HG03039 (cell line): ENCODE data around the gene COG3.

Experiments used
- ATAC-seq: cut with Tn5 transposase; IDR thresholded peaks from one replicate; pipeline ENCODE4 v1.9.1; 2021; ENCODE audit warnings: mild to moderate bottlenecking, moderate library complexity; ENCODE audit not compliant: unreplicated experiment

Gene COG3

GRCh38 chr13:45541806-45542205 lies 77.1 kb downstream of the COG3 start:
- ATAC-seq, result no peak

- ATAC-seq, result no peak
Measured at GRCh38 chr13:45542391-45542790, 77.7 kb downstream of the COG3 start.

GRCh38 chr13:45542878-45543277 lies 78.1 kb downstream of the COG3 start:
- no peak for ATAC-seq

DNA sequence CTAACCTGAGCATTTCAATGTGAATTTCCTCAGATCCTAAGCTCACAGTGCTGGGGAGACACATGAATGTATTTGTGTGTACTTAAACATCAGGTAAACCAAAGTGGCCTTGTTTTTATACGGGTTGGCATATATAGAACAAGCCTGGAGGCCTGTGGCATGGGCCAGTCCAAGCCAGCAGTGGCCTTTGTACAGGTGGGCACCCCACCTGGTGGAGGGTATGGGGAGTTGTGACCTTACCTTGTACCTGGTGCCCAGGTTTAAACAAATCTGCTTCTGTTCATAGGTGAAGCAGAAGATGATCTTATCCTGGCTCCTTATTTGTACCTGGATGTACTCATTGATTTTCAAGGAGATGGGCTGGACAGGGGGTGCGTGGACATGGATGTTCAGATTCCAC lies 79.8 kb downstream of the COG3 start:
- no peak for ATAC-seq

- no peak for ATAC-seq
Measured at GRCh38 chr13:45545686-45546409, 81.1 kb downstream of the COG3 start.

DNA sequence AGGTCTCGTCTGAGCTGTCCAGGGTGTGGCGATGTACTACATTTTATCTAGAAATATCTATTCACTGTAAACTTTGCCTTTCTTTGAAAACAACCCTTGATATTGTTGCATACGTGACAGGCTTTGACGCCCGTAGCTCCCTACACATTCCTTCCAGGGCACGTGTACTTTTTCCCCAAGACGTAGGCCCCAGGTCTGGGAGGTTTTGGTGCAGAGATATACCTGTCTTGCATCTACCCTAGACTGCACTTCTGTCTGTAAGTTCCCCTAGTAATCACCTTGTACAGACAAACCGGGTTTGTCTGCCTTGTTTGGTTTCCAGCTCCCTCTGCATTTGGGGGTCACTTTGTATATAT lies 81.6 kb downstream of the COG3 start:
- ATAC-seq, result no peak

DNA sequence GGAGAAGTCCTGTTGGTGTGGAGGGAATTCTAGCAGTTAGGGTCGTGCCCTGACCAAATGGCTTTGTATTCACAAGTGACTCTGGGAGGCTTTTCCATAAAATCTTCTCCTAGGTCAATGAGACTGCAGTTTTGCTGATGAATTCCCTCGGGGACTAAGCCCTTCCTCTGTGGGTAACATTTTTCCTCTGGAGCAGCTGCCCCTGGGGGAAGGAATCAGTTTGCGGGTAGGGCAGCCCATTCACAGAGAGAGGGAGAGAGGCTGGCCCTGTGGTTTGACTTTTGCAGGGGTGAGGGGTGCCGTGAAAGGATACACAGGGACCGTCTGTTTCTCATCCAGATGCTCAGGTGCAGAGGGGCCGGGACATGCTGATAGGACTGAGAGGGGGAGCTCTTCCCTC lies 83.5 kb downstream of the COG3 start:
- no peak for ATAC-seq

GRCh38 chr13:45554604-45555109 lies 89.9 kb downstream of the COG3 start:
- no peak for ATAC-seq

DNA sequence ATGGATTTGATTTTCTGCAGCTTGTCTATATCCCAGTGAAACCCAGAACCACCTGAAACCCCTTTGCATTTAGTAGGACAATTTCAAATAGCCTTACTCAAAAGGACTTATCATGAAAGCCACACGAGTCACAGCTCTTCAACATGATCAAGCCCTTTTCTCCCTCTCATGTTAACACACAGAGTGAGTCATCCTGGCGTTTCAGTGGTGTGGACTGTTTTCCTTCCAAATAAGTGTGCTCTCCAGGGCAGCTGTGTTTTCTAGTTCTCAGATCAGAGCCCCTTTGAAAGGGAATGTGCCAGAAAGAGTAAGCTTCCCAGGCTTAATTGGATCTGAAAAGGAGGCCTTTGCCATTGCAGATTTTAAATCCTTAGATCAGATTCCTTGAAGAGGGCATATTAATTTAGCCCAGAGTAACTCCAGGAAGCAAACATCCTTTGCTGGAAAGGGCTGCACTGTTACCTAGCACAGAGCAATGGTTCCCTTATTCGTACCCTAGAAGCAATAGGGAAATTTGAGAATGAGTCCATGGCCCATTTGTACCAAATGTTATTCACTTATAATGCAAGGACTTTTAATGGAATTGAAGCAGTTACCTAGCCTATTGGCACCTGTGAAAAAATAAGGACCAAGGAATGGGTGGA lies 99.5 kb downstream of the COG3 start:
- no peak for ATAC-seq

DNA sequence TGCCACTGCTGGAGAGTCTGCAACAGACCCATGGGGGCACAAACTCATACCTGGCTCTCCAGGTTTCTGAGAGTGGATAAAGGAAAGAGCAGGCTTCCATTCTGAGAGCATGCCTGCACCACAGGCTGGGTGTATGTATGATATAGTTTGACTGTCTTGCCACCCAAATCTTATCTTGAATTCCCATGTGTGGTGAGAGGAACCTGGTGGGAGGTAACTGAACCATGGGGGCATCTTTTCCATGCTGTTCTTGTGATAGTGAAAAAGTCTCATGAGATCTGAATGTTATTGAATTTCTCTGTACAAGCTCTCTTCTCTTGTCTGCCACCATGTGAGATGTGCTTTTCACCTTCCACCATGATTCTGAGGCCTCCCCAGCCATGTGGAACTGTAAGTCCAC lies 100.6 kb downstream of the COG3 start:
- ATAC-seq, result no peak

- no peak for ATAC-seq
Measured at GRCh38 chr13:45575146-45575829, 110.5 kb downstream of the COG3 start.

- ATAC-seq, result no peak
Measured at GRCh38 chr13:45575830-45576180, 111.1 kb downstream of the COG3 start.

GRCh38 chr13:45576466-45576865 lies 111.7 kb downstream of the COG3 start:
- no peak for ATAC-seq

DNA sequence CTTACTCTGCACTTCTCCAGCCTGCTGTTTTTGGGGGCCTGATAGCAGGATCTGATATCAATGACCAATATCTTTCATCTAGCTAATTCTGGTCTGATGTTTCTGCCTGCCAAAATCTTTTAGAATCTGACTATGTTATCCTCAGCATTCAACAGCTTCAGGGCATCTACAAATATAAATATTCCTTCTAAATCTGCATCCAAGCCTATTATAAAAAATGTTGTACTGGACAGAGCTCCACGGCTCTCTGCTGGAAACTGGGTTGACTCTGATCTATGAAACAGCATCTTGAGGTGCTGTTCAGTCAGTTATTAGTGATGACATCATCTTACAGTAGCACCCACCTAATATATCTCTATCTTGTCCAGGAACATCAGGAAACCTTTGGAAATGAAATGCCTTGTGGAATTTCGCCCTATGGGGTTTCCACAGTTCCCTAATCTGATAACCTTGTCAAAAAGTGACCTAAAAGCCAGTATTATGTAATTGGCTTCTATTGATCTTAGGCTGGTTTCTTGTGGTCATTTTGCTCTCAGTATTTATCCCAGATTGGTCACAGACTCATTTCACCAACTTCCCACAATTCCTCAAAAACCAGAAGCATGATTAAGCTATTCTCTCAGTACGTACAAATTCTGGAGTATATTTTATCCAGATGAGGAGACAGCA lies 117.8 kb downstream of the COG3 start:
- no peak for ATAC-seq

- no peak for ATAC-seq
Measured at GRCh38 chr13:45584816-45585215, 120.1 kb downstream of the COG3 start.
